Effector CD8-positive, alpha-beta T cell (primary cell): ENCODE results near the gene ARHGDIG.
"Not testable (repeated sequence)": the region's sequence is repeated elsewhere in the genome, so short reads cannot be mapped to it uniquely, and the experiment has no call there.

ENCODE experiments used
- DNase-seq: peaks from one replicate; lab custom pipeline; 2025; lab: John Stamatoyannopoulos, UW

The ARHGDIG gene

DNA sequence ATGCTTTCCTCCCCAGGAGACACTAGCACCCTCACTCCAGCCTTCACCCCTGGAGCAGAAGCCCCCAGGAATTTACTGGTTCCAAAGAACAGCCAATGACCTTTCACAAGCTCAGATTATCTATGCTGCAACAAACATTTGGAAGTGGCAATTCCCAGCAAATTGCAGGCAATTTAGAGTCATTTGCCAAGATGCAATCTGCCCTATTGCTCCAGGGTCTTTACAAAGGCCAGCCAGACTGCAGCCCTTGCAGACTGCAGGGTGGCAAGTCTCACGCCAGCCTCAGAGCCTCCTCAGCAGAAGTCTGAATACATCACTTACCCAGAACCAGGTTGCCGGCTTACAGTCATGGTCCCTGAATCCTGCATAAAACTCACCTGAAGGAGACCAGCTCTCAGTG, 50.4 kb downstream of the ARHGDIG start:
- no peak for DNase-seq

DNA sequence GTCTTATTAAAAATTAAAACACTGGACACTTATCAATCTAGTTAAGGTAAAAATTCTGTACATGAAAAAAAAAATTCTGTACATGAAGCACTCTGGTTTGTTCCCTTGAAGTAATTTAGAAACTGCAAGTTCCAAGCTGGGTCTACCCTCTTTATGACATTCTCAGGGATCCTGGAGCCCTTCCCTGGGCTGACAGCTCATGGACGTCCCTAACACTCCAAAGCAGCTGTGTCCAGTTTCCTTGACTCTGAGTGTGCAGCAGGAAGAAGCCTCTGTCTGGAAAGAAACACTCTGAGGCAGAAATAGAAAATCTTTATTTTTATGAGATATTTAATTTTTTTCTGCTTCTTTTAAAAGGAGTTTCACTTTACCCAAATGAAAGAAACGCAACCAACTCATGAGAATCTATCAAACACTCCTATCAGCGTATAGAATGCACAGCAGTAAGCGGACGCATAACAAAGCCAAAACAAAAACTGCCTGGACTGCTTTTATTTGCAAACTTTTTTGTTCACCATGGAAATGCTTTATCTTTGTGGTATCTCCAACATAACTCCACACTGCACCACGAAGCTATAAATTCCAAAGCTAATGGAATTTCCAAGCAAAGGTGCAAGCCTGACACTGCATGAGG, 50.9 kb downstream of the ARHGDIG start:
- not testable (repeated sequence) for DNase-seq
